WTC11 (cell line): ENCODE measurements around the gene GRIP2. TPM values are rescaled to one million over a fixed set of nuclear protein-coding genes. Genes with fewer than 3 reads are reported as not detected.

Source experiments
- ATAC-seq: fragments of 200-7000 bp; cut with Tn5 transposase; 2 replicates; pipeline ENCODE4 v1.10.0; 2021; ENCODE audit warnings: mild to moderate bottlenecking, moderate library complexity
- CTCF ChIA-PET: fragments of 300-600 bp; sonication (Branson Sonifier 250); formaldehyde crosslinking; loops from one replicate; lab custom pipeline; 2021; ENCODE audit warnings: antibody characterized with exemption; lab: Charles Lee
- POLR2A ChIA-PET: fragments of 350-600 bp; sonication (Branson Sonifier 250); formaldehyde crosslinking; loops from one replicate; lab custom pipeline; 2021; ENCODE audit warnings: antibody characterized with exemption; lab: Charles Lee
- DNase-seq: peaks from one replicate; pipeline ENCODE4 v3.0.0; 2021; ENCODE audit warnings: low spot score
- H3K27ac Mint-ChIP-seq: 2 replicates; pipeline ENCODE4 v1.8.0; 2021; ENCODE audit warnings: mixed read lengths
- H3K27me3 Mint-ChIP-seq: 2 replicates; pipeline ENCODE4 v1.8.0; 2021; ENCODE audit warnings: low read depth, mild to moderate bottlenecking, moderate library complexity, mixed read lengths
- H3K36me3 Mint-ChIP-seq: 2 replicates; pipeline ENCODE4 v1.8.0; 2021; ENCODE audit warnings: mixed read lengths
- H3K4me1 Mint-ChIP-seq: 2 replicates; pipeline ENCODE4 v1.8.0; 2022; ENCODE audit warnings: mixed read lengths
- H3K4me3 Mint-ChIP-seq: 2 replicates; pipeline ENCODE4 v1.8.0; 2021; ENCODE audit warnings: mild to moderate bottlenecking, moderate library complexity, mixed read lengths
- H3K9me3 Mint-ChIP-seq: 2 replicates; pipeline ENCODE4 v1.8.0; 2021; ENCODE audit warnings: mixed read lengths
- AFF4 ChIP-seq: sonication (generic); formaldehyde crosslinking; IDR thresholded peaks from 2 replicates; pipeline ENCODE4 v1.8.1; 2023; ENCODE audit warnings: mild to moderate bottlenecking, missing genetic modification reagents, borderline replicate concordance
- CREB1 ChIP-seq: sonication (generic); formaldehyde crosslinking; IDR thresholded peaks from 2 replicates; pipeline ENCODE4 v1.8.0; 2023; ENCODE audit warnings: mild to moderate bottlenecking, missing genetic modification reagents
- CREM ChIP-seq: sonication (generic); formaldehyde crosslinking; IDR thresholded peaks from 2 replicates; pipeline ENCODE4 v1.8.1; 2022; ENCODE audit warnings: mild to moderate bottlenecking, missing genetic modification reagents, moderate library complexity
- GRHL2 ChIP-seq: fragments of 250-450 bp; sonication (Bioruptor Pico); IDR thresholded peaks from 2 replicates; pipeline ENCODE4 v1.8.0; 2022; ENCODE audit warnings: mild to moderate bottlenecking, moderate library complexity; ENCODE audit not compliant: insufficient replicate concordance, severe bottlenecking
- HMGA2 ChIP-seq: fragments of 250-450 bp; sonication (Bioruptor Pico); IDR thresholded peaks from 2 replicates; pipeline ENCODE4 v1.4.0; 2021; ENCODE audit warnings: mild to moderate bottlenecking, moderate library complexity
- IRF2 ChIP-seq: sonication (generic); formaldehyde crosslinking; IDR thresholded peaks from 2 replicates; pipeline ENCODE4 v1.8.0; 2022; ENCODE audit warnings: low read depth, missing genetic modification reagents, borderline replicate concordance
- JUN ChIP-seq: sonication (generic); formaldehyde crosslinking; IDR thresholded peaks from 2 replicates; pipeline ENCODE4 v1.8.0; 2023; ENCODE audit warnings: mild to moderate bottlenecking, missing genetic modification reagents
- NFYB ChIP-seq: sonication (generic); formaldehyde crosslinking; conservative IDR thresholded peaks from 2 replicates; pipeline ENCODE4 v1.8.0; 2022; ENCODE audit warnings: low read depth, missing genetic modification reagents
- NR3C1 ChIP-seq: sonication (generic); formaldehyde crosslinking; conservative IDR thresholded peaks from 2 replicates; pipeline ENCODE4 v1.8.1; 2023; ENCODE audit warnings: low read depth, mild to moderate bottlenecking, missing genetic modification reagents
- PRDM15 ChIP-seq: sonication (generic); formaldehyde crosslinking; IDR thresholded peaks from 2 replicates; pipeline ENCODE4 v1.8.0; 2022; ENCODE audit warnings: missing genetic modification reagents
- RELA ChIP-seq: sonication (generic); formaldehyde crosslinking; IDR thresholded peaks from 2 replicates; pipeline ENCODE4 v1.8.1; 2022; ENCODE audit warnings: missing genetic modification reagents, mild to moderate bottlenecking, borderline replicate concordance
- RORB ChIP-seq: fragments of 250-450 bp; sonication (Bioruptor Pico); IDR thresholded peaks from 2 replicates; pipeline ENCODE4 v1.9.0; 2021; ENCODE audit warnings: mild to moderate bottlenecking
- SMAD4 ChIP-seq: sonication (generic); formaldehyde crosslinking; IDR thresholded peaks from 2 replicates; pipeline ENCODE4 v1.8.0; 2022; ENCODE audit warnings: mild to moderate bottlenecking, missing genetic modification reagents
- SP1 ChIP-seq: sonication (generic); formaldehyde crosslinking; conservative IDR thresholded peaks from 2 replicates; pipeline ENCODE4 v1.8.1; 2022; ENCODE audit warnings: missing genetic modification reagents
- TEAD1 ChIP-seq: sonication (generic); formaldehyde crosslinking; IDR thresholded peaks from 2 replicates; pipeline ENCODE4 v1.8.0; 2022; ENCODE audit warnings: mild to moderate bottlenecking, missing genetic modification reagents
- ZNF121 ChIP-seq: sonication (generic); formaldehyde crosslinking; IDR thresholded peaks from 2 replicates; pipeline ENCODE4 v1.8.0; 2023; ENCODE audit warnings: missing genetic modification reagents
- ZNF232 ChIP-seq: sonication (generic); formaldehyde crosslinking; IDR thresholded peaks from 2 replicates; pipeline ENCODE4 v1.8.0; 2022; ENCODE audit warnings: mild to moderate bottlenecking, missing genetic modification reagents
- ZNF416 ChIP-seq: fragments of 250-450 bp; sonication (Bioruptor Pico); IDR thresholded peaks from 2 replicates; pipeline ENCODE4 v1.9.0; 2021; ENCODE audit warnings: mild to moderate bottlenecking, inconsistent platforms
- total RNA-seq: library from RNA; stranded (reverse); gene quantifications from 3 replicates; pipeline ENCODE4 v1.2.3, GENCODE V29; 2021

GRIP2 gene
- total RNA-seq, 1 experiment from 2014 or later = 12.0 TPM

GRCh38 chr3:14471690-14472089 is 68.5 kb downstream of the GRIP2 start:
- Mint-ChIP-seq H3K27me3 (no peaks in the 10 kb centered on the region), H3K9me3 (no peaks in the 10 kb centered on the region), H3K4me1 (peaks cover 13% of the 10 kb centered on the region), H3K4me3 (no peak overlapping the region), H3K36me3 (peaks cover 62% of the 10 kb centered on the region), H3K27ac (no peak overlapping the region)
- CTCF ChIA-PET = no interaction called here
- ATAC-seq (no peak), DNase-seq (no peak)
- TF ChIP-seq ZNF121 = no peak
- no peak for TF ChIP-seq TEAD1
- TF ChIP-seq ZNF232 = no peak
- no peak for TF ChIP-seq GRHL2 (CRISPR knock-in tag)
- TF ChIP-seq SMAD4 = no peak
- no peak for TF ChIP-seq IRF2 (CRISPR knock-in tag)
- no peak for TF ChIP-seq SP1 (CRISPR knock-in tag)
- TF ChIP-seq CREB1 = no peak
- no peak for TF ChIP-seq RELA (CRISPR knock-in tag)
- POLR2A ChIA-PET = no interaction called here

- Mint-ChIP-seq H3K9me3 (no peaks in the 10 kb centered on the region), H3K4me3 (no peak overlapping the region), H3K27ac (no peak overlapping the region), H3K36me3 (peaks cover 57% of the 10 kb centered on the region), H3K4me1 (peaks cover 13% of the 10 kb centered on the region), H3K27me3 (no peaks in the 10 kb centered on the region)
- no peak for ATAC-seq
- DNase-seq = no peak
- ChIA-PET POLR2A (no interaction called here), CTCF (no interaction called here)
- no peak for TF ChIP-seq ZNF416 (CRISPR knock-in tag)
- no peak for TF ChIP-seq HMGA2 (CRISPR knock-in tag)
- no peak for TF ChIP-seq CREM (CRISPR knock-in tag)
- no peak for TF ChIP-seq RORB
These were observed 69.1 kb downstream of the GRIP2 start for GRCh38 chr3:14471016-14471415.

- no peaks in the 10 kb centered on the region for H3K27me3 Mint-ChIP-seq
- H3K9me3 Mint-ChIP-seq = no peaks in the 10 kb centered on the region
- ChIA-PET POLR2A (no interaction called here), CTCF (no interaction called here)
- TF ChIP-seq NFYB (CRISPR knock-in tag) (no peak), JUN (CRISPR knock-in tag) (no peak), AFF4 (CRISPR knock-in tag) (no peak), PRDM15 (CRISPR knock-in tag) (no peak), HMGA2 (CRISPR knock-in tag) (no peak), NR3C1 (CRISPR knock-in tag) (no peak)
- H3K4me1 Mint-ChIP-seq = peaks cover 13% of the 10 kb centered on the region
- no peak overlapping the region for H3K27ac Mint-ChIP-seq
- ATAC-seq (no peak), DNase-seq (no peak)
- H3K36me3 Mint-ChIP-seq = peaks cover 55% of the 10 kb centered on the region
- no peak overlapping the region for H3K4me3 Mint-ChIP-seq
These were observed 69.7 kb downstream of the GRIP2 start for GRCh38 chr3:14470461-14470860.
